AG09309 (cell line): ENCODE data around the gene PCBP3.

ENCODE experiments used
- DNase-seq: peaks from one replicate; pipeline ENCODE4 v3.0.0-alpha.2; 2010; ENCODE audit warnings: low read depth
- H3K4me3 ChIP-seq: 2 replicates; pipeline ENCODE4 v1.5.1; 2011; ENCODE audit warnings: mild to moderate bottlenecking, low read depth, low read length, moderate library complexity; ENCODE audit not compliant: control insufficient read depth
- TF ChIP-seq, protein P1 (sequence below): IDR thresholded peaks from 2 replicates; pipeline ENCODE4 v1.5.1; 2011; ENCODE audit warnings: mild to moderate bottlenecking, low read depth, low read length, inconsistent platforms; ENCODE audit not compliant: insufficient read depth, control insufficient read depth; ENCODE audit errors: missing control alignments

Gene PCBP3

DNA sequence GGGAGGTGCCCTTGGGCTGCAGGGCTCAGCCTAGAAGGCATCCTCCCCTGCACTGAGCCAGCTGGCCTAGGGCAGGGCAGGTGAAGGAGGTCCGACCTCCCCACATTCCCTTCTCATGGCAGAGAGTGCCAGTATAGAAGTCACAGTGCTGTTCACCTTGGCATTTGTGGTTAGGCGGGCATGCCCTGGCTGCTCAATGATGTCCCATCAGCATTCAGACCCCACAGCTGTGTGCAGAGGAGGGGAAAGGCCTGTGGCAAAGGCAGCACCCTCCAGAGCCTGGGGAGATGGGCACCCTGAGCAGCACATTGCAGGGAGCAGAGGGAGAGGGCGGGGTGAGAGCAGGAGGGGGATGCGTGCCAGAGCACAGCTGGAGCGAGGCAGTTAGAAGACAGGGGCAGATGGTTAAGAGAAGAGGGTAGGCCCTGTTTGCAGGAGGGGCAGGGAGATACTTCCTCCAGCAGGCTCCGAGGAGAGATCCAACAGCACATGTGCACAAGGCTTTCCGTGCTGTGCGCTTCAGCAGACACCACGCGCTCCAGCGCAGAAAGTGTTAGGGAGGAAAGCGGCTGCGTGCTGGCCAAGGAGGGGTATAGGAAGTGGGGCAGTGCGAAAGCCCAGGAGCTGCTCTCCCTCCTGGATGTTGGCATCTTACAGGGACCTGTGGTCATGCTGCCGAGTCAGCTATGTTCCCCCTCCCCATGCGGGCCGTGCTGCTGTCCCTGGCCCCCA lies 294.4 kb downstream of the PCBP3 start:
- H3K4me3 ChIP-seq = no peak overlapping the region
- DNase-seq = no peak
- TF ChIP-seq, protein P1, sequence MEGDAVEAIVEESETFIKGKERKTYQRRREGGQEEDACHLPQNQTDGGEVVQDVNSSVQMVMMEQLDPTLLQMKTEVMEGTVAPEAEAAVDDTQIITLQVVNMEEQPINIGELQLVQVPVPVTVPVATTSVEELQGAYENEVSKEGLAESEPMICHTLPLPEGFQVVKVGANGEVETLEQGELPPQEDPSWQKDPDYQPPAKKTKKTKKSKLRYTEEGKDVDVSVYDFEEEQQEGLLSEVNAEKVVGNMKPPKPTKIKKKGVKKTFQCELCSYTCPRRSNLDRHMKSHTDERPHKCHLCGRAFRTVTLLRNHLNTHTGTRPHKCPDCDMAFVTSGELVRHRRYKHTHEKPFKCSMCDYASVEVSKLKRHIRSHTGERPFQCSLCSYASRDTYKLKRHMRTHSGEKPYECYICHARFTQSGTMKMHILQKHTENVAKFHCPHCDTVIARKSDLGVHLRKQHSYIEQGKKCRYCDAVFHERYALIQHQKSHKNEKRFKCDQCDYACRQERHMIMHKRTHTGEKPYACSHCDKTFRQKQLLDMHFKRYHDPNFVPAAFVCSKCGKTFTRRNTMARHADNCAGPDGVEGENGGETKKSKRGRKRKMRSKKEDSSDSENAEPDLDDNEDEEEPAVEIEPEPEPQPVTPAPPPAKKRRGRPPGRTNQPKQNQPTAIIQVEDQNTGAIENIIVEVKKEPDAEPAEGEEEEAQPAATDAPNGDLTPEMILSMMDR = no peak

DNA sequence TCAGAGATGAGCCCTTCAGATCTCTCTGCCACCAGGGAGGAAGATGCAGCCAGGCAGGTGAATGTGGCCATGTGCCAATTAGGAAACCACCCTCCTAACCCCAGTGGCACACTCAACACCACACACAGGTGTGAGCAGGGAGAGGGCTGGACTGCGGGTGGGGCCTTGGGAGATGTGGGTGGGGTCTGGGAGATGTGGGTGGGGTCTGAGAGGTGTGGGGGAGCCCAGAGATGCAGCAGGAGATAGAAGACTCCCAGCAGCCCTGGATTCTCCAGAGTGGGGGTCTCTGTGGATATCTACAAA lies 294.9 kb downstream of the PCBP3 start:
- H3K4me3 ChIP-seq = no peak overlapping the region
- TF ChIP-seq, protein P1 = no peak
- no peak for DNase-seq

DNA sequence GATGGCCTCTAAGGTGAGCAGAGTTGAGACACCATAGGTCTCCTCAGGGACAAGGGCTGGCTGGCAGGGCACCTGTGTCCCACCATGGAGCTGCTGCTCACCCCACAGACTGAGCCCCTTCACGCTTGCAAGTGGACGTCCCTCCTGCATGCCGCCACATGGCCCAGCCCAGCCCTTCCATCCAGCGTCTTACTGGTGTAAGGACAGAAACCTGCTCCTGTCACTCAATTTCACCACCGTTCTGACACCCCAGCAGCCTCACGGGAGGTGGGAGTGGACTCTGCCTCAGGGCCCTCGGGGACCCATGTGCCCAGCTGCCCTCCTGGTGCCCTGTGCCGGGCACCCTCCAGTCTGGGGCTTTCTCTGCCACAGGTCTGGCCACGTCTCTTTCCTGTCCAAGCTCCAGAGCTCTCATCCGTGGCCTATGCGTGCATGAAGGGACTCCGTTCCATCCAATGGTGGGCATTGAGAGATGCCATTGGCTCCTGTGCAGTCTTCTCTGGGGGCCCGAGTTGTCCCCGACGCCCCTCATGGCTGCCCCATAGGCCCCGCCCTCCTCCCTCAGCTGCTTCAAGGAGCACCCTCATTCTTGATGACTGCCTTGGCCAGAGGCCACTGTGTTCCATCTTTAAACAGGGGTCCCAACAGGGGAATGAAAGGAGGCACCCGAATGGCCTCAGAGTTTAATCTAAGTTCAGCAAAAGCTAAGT lies 295.4 kb downstream of the PCBP3 start:
- DNase-seq = no peak
- TF ChIP-seq, protein P1 = no peak
- no peak overlapping the region for H3K4me3 ChIP-seq

DNA sequence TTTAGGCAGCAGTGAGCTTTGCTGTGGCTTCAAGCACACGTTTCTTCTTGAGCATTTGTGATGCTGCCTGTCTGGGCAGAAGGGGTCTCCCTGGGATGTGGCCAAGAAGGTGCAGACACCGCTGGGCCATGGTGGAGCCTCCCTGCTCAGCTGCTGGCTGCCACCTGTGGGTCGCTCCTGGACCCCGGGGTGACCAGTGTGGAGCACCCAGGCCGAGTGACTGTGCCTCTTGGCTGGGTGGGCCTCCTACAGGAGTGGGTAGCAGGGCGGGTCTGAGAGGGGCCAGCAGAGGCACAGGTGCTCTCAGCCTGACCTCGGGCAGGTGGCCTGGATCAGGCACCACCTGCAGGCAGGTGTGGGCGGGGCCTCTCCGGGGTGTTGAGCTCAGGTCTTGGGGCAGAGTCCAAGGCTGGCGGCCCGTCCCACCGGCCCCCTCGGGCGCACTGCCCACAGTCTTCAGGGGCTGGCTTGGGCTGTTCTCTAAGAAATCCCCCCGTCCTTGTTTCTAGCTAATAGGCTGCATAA lies 296.1 kb downstream of the PCBP3 start:
- no peak for DNase-seq
- TF ChIP-seq, protein P1 = no peak
- H3K4me3 ChIP-seq = no peak overlapping the region

DNA sequence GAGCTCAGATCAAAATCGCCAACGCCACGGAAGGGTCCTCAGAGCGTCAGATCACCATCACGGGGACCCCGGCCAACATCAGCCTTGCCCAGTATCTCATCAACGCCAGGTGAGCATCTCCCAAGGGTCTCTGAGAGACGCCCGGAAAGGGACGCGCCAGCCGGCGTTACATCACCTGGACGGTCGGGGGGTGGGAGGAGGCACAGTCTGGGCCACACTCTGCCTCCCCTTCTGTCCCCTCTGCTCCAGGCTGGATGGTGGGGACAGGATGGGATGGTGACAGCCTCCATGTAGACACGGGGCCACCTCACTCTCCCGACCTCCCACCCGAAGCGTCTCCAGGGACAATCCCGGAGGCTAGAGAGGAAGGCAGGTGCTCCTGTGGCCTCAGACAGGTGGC lies 296.6 kb downstream of the PCBP3 start:
- no peak for DNase-seq
- no peak overlapping the region for H3K4me3 ChIP-seq
- TF ChIP-seq, protein P1 = no peak

DNA sequence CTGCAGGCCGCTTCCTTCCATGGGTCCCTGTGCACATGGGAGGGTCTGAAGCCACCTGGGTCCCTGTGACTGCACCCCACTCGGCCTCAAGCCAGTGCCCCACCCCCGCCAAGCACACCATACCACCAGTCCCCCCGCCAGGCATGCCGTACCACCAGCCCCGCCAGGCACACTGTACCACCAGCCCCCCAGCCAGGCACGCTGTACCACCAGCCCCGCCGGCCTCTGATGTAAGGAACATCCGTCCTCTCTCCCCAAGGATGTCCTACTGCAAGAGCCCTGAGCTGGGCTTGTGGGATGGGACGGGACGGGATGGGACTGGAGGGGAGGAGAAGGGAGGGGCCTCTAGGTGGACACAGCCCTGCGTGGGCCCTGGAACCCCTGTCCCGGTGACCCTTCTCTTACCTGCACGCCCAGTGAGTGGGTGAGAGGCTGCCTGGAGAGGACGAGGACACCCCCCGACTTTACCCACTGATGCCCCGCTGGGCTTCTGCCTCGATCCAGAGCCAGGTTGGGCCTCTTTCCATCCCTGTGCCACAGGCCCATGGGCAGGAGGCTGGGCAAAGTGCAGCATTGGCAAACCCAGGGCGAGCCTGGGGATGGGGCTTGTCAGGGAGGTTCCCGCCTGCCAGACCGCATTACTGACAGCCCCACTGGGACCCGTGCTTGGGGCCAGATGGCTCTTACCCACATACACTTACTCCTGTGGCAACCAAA lies 297.3 kb downstream of the PCBP3 start:
- H3K4me3 ChIP-seq = no peak overlapping the region
- no peak for DNase-seq
- TF ChIP-seq, protein P1 = no peak
